ENCODE data around the gene C11orf24.
"Not testable (repeated sequence)": the region's sequence is repeated elsewhere in the genome, so short reads cannot be mapped to it uniquely, and the experiment has no call there.

C11orf24 gene

DNA sequence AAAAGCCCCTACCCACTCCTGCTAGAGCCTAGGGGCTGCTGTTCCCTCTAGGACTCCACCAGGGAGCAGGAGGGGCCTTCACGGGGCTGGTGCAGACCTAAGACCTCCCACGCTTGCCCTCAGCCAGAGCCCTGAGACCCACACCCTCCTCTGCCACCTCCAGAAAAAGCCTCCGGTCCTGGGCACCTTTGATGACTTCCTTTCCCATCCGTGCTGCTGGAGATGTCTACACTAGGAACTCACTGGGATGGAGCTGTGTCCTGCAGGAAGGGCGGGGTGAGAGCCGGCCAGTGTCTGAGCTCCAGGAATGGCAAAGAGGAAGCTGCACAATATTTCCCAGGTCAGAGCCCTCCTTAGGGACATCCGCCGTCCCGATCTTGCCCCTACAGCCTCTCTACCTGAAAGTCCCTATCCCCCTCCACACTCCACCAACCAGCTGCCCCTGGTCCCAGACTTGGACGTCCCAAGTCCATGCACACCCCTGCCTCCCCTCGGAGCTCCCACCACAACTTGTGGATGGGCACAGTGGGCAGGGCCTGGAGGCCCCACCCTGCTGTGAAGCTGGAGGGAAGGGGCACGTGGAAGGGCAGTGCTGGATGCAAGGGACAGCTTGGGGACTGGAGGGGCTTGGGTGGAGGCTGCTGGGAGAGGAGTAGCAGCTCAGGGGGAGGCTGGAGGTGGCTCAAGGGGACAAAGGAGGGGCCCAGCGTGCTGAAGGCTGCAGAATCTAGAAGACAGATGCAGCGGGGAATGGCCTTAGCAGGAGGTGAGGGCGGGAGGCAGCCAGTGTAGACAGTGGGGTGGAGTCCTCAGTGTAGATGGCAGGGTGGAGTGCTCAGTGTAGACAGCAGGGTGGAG, 27.1 kb upstream of the C11orf24 start:
- DNase-seq, result no peak

DNA sequence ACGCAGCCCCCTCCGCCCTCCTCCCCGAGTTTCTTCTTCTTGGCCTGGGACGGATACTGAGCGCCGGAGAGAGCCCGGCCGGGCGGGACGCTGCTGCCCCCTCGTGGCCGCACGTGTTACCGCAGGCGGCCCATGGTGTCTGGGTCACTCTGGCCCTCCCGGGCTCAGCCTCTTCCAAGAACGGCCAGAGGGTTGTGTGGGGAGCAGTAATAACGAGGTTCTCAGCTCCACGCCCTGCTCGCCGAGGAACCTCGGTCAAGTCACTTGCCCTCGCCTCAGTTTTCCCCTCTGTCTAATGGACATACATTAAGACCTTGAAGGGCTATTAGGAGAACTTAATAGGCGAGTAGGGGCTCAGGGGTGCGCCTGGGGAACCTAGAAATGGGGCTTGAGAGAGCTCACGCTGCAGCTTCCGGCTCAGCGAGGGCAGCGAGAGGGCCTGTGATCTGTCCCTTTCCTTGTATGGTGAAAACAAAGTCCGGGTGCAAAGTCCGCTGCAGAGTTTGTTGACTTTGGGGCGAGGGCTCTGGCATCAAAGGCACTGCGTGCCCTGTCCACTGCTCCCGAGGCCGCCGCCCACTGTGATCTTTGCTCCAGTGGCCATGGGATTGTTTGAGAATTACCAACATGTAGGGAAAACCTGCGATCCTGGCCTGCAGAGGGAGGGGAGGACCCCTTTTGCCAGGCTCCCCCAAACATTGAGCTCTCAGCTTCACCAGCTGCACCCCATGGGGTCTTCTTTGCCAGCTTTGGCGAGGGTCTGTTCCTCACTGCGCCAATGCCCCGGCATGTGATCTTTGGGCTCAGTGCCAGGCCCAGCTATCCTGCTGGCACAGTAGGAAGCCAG, 26.3 kb upstream of the C11orf24 start:
- peak; percentile 11 to 42 for DNase-seq

DNA sequence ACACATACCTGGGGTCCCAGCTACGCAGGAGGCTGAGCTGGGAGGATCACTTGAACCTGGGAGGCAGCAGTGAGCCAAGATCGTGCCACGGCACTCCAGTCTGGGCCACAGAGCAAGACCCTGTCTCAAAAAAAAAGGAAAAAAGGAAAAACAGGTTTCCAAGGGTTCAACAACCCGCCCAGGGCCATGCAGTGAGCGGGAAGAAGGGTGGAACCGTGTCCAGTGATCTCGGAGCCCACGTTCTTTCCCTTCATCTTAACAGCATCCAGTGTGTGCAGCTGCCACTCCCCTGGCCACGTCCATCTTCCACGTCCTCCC, 25.7 kb upstream of the C11orf24 start:
- no peak for DNase-seq

- no peak for DNase-seq
These were observed 25.2 kb upstream of the C11orf24 start for GRCh38 chr11:68297052-68297378.

- DNase-seq, result no peak
These were observed 24.7 kb upstream of the C11orf24 start for GRCh38 chr11:68296344-68297051.

DNA sequence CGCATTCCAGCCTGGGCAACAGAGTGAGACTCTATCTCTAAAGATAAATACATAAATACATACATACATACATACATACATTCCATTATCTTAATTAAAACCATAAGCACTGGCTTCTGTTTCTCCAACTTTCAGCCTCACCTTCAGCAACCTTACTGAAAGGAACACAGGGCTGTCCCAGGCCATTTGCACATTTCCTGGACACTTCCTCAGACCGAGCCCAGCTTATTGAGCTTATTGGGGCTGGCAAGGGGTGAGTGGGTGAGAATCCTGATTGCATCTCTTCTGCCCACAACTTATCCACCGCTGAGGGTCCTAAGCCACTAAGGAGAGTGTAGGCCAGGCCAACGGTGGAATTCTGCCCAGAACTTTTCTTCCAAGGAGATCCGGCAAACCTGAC, 24.2 kb upstream of the C11orf24 start:
- no peak for DNase-seq

- DNase-seq, result no peak
These were observed 23.5 kb upstream of the C11orf24 start for GRCh38 chr11:68295271-68295670.

- no peak for DNase-seq
These were observed 21.9 kb upstream of the C11orf24 start for GRCh38 chr11:68293708-68294107.

DNA sequence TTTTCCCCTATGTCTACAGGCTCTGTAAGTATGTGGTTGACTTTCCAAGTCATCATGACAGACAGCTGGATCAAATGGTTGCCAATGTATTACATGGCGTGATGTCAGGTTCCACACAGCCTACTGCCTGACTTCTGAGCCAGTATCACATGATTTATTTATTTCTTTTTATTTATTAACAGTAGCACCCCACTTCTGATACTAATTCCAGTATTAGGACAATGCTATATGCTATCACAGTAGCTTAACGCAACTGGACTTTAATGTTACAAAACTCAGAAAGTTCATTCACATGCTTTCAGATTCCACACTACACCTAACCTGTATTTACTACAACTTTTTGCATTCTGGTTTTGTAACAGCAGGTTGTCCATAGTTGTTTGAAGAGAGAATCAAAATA, 17.7 kb upstream of the C11orf24 start:
- DNase-seq, result no peak

GRCh38 chr11:68287419-68287818, 15.6 kb upstream of the C11orf24 start:
- DNase-seq, result no peak

- not testable (repeated sequence) for DNase-seq
These were observed 12.8 kb upstream of the C11orf24 start for GRCh38 chr11:68284588-68284987.

DNA sequence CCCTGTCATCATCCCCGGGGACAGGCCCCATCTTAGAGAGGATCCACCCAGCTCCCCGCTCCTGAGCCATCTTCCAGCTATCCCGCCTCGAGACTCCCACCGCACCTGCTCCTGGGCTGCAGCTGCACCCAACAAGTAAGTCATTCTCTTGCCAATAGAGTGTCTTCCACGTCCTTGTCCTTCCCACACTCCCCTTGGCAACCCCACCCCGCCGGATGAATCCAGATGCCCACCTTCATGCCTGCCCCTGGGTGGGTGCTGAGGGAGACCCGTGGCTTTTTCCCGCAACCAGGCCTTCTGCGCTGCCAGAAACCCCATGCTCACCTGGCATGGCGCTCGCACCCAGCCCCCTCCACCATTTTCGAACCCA, 11.1 kb upstream of the C11orf24 start:
- DNase-seq, result no peak

DNA sequence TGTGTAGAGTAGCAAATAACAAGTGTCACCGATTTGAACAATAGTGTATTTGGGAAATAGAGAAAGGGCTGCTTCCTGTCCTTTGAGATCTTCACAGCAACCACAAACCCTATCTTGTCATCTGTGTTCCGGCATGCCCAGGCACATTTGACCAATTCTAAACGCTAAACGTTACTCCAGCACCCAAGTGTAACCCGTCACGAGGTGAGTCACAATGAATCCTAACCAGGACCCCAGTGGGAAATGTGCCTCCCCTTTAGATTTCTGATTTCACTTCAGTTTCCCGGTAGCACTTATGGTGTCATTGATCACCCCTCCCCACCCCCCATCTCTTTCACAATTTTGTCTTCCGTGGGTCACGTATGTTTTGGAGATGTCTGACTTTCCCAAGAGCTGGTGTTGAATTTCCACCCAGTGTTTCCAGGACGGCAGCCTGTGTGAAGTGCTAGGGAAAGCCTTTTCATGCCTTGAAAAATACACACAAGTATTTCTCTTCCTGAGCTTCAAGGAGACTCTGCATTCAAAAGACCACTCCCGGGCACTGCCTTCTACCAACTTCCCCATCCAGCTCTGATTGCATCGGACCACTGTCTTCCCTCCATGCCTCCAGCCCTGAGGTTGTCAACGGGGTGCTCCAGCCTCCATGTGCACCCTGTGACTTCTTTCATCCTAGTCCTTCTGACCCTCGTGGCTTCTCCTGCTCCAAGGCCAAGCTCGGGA, 10.5 kb upstream of the C11orf24 start:
- DNase-seq, result no peak

DNA sequence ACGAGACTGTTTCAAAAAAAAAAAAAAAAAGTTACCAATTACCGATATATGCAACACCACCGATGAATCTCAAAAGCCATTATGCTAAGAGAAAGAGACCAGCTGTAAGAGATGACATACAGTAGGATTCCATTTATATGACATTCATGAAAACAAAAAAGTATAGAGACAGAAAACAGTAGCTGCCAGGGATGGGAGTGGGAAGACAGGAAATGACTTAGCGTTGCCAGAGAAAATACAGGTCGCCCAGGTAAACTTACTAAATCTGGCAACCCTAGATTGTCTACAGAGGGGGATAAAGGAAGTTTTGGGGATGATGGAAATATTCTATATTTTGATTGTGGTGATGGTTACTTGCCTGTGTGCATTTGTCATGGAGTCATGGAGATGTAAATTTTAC, 7.9 kb upstream of the C11orf24 start:
- no peak for DNase-seq

GRCh38 chr11:68276861-68277260, 5.1 kb upstream of the C11orf24 start:
- DNase-seq, result no peak

DNA sequence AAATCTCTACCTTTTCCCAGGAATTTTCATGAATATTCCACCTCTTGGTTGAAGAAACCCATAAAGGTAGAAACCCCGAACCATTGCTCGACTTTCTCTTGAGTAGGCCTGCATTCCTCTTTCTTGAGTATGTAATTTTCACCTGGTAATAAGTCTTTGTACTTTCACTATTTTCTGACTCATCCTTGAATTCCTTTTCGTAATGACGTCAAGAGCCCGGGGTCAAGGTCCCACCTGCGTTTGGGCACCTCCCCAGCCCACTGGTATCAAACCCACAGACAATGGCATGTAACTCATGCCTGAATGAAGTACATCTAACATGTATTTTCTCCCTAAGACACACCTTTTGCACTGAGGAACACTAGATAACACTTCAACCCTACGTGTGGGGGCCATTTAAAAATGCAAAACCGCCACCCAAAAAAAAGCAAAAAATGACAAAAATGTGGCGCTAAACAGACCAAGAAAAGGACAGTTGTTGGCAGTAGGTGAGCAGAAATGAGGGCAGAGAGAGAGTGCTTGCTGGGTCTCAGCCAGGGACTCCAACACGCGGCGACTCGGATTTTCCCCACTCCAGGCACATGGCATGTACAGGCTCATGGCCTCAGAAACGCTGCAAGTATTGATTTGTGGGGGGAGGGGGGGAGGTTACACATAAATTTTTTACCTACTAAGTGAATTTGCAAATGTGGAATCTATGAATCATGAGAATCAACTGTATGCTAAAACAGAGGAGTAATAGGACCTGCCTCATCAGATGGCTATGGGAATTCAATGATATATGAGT, 4.1 kb upstream of the C11orf24 start:
- DNase-seq, result no peak

- DNase-seq, result no peak
These were observed 2.5 kb upstream of the C11orf24 start for GRCh38 chr11:68274306-68274705.

- no peak for DNase-seq
These were observed 1.4 kb upstream of the C11orf24 start for GRCh38 chr11:68273026-68273738.

GRCh38 chr11:68271023-68271780, 571 bp downstream of the C11orf24 start:
- peak; percentile 73 to 87 for DNase-seq

DNA sequence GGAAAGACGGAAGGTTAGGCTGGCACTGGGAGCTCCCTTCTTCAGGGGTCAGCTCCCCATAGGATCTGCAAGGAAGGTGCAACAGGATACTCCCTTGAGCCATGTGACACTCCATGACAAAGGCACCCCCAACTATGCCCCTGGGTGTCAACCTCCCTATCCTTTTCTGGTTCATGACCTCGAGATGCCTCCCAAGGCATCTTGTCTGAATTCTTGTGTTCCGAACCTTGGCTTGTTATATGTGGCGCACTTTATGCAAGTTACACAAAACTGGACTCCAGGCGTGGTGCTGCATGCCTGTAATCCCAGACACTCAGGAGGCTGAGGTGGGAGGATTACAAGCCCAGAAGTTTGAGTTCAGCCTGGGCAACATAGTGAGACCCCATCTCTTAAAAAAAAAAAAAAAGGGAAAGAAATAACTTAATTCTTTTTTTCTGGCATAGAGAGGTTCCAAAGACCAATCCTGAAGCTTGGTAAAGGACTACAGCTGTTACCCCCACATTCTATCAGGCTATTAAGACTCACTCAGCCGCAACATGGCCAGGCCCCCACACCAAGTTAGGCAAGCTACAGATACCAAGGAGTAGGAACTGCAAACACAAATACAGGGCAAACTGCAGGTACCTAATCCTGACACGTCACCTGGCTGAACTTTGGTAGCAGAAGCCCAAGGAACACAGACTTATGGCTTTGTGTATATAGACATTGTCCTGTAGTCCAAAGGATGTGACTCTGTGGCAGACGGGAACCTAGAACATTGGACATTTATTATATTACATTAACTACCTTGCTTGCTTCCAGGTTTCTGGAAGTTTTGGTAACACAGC, 1.4 kb downstream of the C11orf24 start:
- no peak for DNase-seq
